ENCODE data around the gene NCK2. TPM values are rescaled to one million over a fixed set of nuclear protein-coding genes. Genes with fewer than 3 reads are reported as not detected.
A peak's percentile ranks its signal among the peaks of the same experiment; 100 is the strongest.

NCK2 gene
- total RNA-seq, 2 donors from 2014 or later: 39.0 to 144 TPM

DNA sequence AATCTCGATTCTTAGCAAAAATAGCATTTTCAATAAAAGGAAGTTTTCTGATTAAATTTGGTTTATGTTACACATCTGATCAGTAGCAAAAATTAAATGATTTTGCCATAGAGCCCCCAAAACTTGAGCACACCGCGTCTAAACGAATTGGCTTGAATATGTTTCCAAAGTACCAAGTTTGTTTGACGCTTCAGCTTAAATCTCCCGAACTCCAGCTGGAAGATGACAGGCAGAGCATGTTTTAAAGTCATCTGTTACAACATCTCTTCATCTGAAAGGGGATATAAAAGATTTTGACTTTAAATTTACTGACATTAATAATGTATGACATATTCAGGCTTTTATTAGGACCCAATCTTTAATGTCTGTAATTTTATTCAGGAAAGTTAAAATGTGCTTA, 129.8 kb downstream of the NCK2 start:
- TF ChIP-seq POLR2AphosphoS5 (IDR thresholded peaks at IDR 0.05) (no peak), POLR2A (IDR thresholded peaks at IDR 0.05) (no peak)
- TF ChIP-seq, protein P1, sequence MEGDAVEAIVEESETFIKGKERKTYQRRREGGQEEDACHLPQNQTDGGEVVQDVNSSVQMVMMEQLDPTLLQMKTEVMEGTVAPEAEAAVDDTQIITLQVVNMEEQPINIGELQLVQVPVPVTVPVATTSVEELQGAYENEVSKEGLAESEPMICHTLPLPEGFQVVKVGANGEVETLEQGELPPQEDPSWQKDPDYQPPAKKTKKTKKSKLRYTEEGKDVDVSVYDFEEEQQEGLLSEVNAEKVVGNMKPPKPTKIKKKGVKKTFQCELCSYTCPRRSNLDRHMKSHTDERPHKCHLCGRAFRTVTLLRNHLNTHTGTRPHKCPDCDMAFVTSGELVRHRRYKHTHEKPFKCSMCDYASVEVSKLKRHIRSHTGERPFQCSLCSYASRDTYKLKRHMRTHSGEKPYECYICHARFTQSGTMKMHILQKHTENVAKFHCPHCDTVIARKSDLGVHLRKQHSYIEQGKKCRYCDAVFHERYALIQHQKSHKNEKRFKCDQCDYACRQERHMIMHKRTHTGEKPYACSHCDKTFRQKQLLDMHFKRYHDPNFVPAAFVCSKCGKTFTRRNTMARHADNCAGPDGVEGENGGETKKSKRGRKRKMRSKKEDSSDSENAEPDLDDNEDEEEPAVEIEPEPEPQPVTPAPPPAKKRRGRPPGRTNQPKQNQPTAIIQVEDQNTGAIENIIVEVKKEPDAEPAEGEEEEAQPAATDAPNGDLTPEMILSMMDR (IDR thresholded peaks at IDR 0.05): no peak
- 89% methylated on average over 6 of the region's 6 CpGs for WGBS
- no peak for DNase-seq (ENCODE audit: low spot score)

GRCh38 chr2:105875241-105875640, 130.5 kb downstream of the NCK2 start:
- Histone ChIP-seq H3K36me3 (no peaks in the 10 kb centered on the region), H3K27ac (no peak overlapping the region), H3K4me3 (no peak overlapping the region), H3K4me1 (replicated peaks) (no peaks in the 10 kb centered on the region), H3K27me3 (replicated peaks; ENCODE audit: insufficient read depth) (no peaks in the 10 kb centered on the region), H3K9me3 (no peaks in the 10 kb centered on the region)
- DNase-seq (ENCODE audit: low spot score): no peak
- 89% methylated on average over 7 of the region's 7 CpGs for WGBS
- TF ChIP-seq, protein P1 (IDR thresholded peaks at IDR 0.05): no peak
- no peak for TF ChIP-seq POLR2AphosphoS5 (IDR thresholded peaks at IDR 0.05)
- no peak for TF ChIP-seq POLR2A (IDR thresholded peaks at IDR 0.05)
- intact Hi-C loops (cut with DNase I): no loop called here

More for the DNA sequence above, 129.8 kb downstream of the NCK2 start:
- Histone ChIP-seq H3K4me1 (replicated peaks) (no peaks in the 10 kb centered on the region), H3K9me3 (no peaks in the 10 kb centered on the region), H3K36me3 (no peaks in the 10 kb centered on the region), H3K27me3 (replicated peaks; ENCODE audit: insufficient read depth) (no peaks in the 10 kb centered on the region), H3K27ac (no peak overlapping the region), H3K4me3 (no peak overlapping the region)
- intact Hi-C loops (cut with DNase I): no loop called here

DNA sequence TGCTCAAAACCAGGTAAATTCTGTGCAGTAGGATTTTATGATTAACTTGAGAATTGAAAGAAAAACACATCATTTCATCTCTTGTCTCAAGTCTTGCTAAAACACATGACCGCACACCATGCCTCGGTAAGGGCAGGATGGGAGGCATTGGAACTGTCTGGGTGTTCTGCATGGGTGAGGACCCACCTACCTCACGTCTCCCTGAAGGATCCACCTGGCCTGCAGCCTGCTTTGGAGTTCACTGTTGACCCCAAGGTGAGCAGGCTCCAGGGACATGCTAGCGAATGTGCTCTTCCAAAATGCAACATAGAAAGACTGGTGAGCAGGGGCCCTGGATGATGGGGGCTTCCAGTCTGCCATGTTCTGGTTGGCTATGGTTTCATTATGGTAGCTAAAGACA, 131.5 kb downstream of the NCK2 start:
- Histone ChIP-seq H3K27me3 (replicated peaks; ENCODE audit: insufficient read depth) (no peaks in the 10 kb centered on the region), H3K4me1 (replicated peaks) (no peaks in the 10 kb centered on the region), H3K27ac (no peak overlapping the region), H3K4me3 (no peak overlapping the region), H3K36me3 (no peaks in the 10 kb centered on the region), H3K9me3 (no peaks in the 10 kb centered on the region)
- intact Hi-C loops (cut with DNase I): no loop called here
- TF ChIP-seq, protein P1 (IDR thresholded peaks at IDR 0.05): no peak
- TF ChIP-seq POLR2AphosphoS5 (IDR thresholded peaks at IDR 0.05) (no peak), POLR2A (IDR thresholded peaks at IDR 0.05) (no peak)
- WGBS: 88% methylated on average over 4 of the region's 4 CpGs
- no peak for DNase-seq (ENCODE audit: low spot score)

GRCh38 chr2:105877945-105878344, 133.2 kb downstream of the NCK2 start:
- Histone ChIP-seq H3K27me3 (replicated peaks; ENCODE audit: insufficient read depth) (no peaks in the 10 kb centered on the region), H3K4me3 (no peak overlapping the region), H3K9me3 (no peaks in the 10 kb centered on the region), H3K4me1 (replicated peaks) (no peaks in the 10 kb centered on the region), H3K36me3 (no peaks in the 10 kb centered on the region), H3K27ac (no peak overlapping the region)
- TF ChIP-seq, protein P1 (IDR thresholded peaks at IDR 0.05): no peak
- no peak for TF ChIP-seq POLR2A (IDR thresholded peaks at IDR 0.05)
- TF ChIP-seq POLR2AphosphoS5 (IDR thresholded peaks at IDR 0.05): no peak
- 19% methylated on average over 2 of the region's 2 CpGs for WGBS
- intact Hi-C loops (cut with DNase I): no loop called here
- DNase-seq (ENCODE audit: low spot score): no peak

DNA sequence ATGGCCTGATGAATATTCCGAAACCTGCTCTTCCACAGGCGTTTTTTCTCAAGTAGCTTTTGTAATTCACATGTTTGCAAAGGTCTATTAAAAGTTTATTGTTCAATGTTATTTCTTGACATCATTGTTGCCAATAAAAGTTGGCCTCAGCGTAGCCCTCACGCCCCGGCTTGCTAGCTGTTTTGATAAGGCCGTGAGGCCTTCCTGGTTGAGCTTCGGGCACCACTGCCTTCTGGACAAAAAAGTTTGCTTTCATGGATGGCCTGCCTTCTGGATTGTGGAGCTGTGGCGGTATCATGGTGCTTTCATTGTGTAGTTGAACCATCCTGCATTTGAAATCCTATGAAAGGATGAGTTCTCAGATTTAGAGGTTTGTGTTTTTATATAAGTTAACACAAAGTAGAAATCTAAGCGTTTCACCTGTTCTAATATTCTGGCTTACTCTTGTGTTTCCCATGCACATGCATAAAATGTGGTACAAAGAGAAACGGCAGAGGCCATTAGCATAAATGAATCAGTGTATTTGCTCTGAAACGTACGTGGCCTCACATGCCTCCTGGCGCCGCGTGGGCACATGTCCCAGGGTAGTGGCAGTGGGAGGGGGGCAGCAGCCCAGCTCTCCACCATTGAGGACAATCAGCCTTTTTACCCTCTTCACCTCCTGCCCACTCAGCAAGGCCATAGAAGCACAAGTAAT, 134.5 kb downstream of the NCK2 start:
- H3K36me3 ChIP-seq: no peaks in the 10 kb centered on the region
- H3K27ac ChIP-seq: no peak overlapping the region
- 44% methylated on average over 15 of the region's 15 CpGs for WGBS
- H3K4me3 ChIP-seq: no peak overlapping the region
- intact Hi-C loops (cut with DNase I): no loop called here
- DNase-seq (ENCODE audit: low spot score): peak; percentile 63
- no peaks in the 10 kb centered on the region for H3K27me3 ChIP-seq (replicated peaks; ENCODE audit: insufficient read depth)
- H3K9me3 ChIP-seq: no peaks in the 10 kb centered on the region
- no peak for TF ChIP-seq POLR2A (IDR thresholded peaks at IDR 0.05)
- peak; percentile 76 for TF ChIP-seq POLR2AphosphoS5 (IDR thresholded peaks at IDR 0.05)
- H3K4me1 ChIP-seq (replicated peaks): no peaks in the 10 kb centered on the region

All from prostate gland (tissue), 2 donors.